GM19324 (cell line): ENCODE results near the gene ELF3.
"Not testable (repeated sequence)": the region's sequence is repeated elsewhere in the genome, so short reads cannot be mapped to it uniquely, and the experiment has no call there.

Source experiments
- ATAC-seq: cut with Tn5 transposase; IDR thresholded peaks from one replicate; pipeline ENCODE4 v1.9.1; 2021; ENCODE audit warnings: mild to moderate bottlenecking, moderate library complexity; ENCODE audit not compliant: unreplicated experiment, low FRiP score

ELF3 gene

GRCh38 chr1:202007805-202008489 lies 2.4 kb upstream of the ELF3 start:
- no peak for ATAC-seq

- ATAC-seq = peak; percentile 34
Measured at GRCh38 chr1:202009326-202010179, 834 bp upstream of the ELF3 start.

GRCh38 chr1:202011994-202012393 lies 1.6 kb downstream of the ELF3 start:
- no peak for ATAC-seq

- ATAC-seq = no peak
Measured at GRCh38 chr1:202012544-202013478, 2.4 kb downstream of the ELF3 start.

DNA sequence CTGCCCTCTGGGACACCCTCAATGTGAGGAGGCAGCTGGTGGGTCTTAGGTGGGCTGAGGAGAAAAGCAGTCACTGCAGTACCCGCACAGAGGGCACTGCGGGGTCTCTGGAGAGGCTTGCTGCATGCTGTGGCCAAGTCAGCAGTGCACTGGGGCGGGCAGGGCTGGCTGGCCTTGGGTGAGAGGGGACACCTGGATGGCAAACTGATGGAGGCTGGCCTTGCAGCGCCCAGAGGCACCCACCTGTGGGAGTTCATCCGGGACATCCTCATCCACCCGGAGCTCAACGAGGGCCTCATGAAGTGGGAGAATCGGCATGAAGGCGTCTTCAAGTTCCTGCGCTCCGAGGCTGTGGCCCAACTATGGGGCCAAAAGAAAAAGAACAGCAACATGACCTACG lies 3.2 kb downstream of the ELF3 start:
- no peak for ATAC-seq

DNA sequence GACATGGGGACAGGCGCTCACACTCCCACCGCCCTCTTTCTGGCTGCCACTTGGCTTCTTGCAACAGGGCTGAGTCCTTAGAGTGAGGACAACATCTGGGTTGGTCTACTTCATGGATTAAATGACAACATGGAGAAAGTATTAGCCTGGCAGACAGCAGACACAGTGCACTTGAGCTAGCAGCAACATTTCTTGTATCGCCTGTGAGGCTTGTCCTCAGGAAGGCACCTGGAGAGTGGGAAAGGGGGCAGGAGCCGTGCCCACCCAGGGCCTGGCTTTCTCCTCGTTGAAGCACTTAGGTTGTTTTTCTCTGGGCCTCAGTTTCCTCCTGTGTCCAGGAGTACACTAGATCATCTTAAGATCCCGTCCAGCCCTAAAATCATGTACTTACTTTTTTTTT lies 3.7 kb downstream of the ELF3 start:
- ATAC-seq = no peak

DNA sequence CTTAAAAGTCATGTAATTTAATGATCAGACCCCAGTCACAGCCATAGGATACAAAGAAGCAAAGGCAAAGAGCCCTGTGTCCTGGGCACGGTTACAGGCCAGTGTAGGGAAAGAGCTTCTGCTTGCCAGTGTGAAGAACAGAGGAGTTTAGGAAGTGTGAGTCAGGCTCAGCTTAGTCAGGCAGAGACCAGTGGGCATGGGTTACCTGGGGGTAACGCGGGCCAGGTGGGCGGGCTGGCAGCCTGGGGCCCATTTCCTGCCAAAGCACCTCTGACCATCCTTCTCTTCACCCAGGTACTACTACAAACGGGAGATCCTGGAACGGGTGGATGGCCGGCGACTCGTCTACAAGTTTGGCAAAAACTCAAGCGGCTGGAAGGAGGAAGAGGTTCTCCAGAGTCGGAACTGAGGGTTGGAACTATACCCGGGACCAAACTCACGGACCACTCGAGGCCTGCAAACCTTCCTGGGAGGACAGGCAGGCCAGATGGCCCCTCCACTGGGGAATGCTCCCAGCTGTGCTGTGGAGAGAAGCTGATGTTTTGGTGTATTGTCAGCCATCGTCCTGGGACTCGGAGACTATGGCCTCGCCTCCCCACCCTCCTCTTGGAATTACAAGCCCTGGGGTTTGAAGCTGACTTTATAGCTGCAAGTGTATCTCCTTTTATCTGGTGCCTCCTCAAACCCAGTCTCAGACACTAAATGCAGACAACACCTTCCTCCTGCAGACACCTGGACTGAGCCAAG lies 4.7 kb downstream of the ELF3 start:
- no peak for ATAC-seq

DNA sequence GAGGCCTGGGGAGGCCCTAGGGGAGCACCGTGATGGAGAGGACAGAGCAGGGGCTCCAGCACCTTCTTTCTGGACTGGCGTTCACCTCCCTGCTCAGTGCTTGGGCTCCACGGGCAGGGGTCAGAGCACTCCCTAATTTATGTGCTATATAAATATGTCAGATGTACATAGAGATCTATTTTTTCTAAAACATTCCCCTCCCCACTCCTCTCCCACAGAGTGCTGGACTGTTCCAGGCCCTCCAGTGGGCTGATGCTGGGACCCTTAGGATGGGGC lies 5.2 kb downstream of the ELF3 start:
- ATAC-seq = no peak

- no peak for ATAC-seq
Measured at GRCh38 chr1:202016022-202016810, 5.8 kb downstream of the ELF3 start.

- ATAC-seq = no peak
Measured at GRCh38 chr1:202016811-202017748, 6.7 kb downstream of the ELF3 start.

DNA sequence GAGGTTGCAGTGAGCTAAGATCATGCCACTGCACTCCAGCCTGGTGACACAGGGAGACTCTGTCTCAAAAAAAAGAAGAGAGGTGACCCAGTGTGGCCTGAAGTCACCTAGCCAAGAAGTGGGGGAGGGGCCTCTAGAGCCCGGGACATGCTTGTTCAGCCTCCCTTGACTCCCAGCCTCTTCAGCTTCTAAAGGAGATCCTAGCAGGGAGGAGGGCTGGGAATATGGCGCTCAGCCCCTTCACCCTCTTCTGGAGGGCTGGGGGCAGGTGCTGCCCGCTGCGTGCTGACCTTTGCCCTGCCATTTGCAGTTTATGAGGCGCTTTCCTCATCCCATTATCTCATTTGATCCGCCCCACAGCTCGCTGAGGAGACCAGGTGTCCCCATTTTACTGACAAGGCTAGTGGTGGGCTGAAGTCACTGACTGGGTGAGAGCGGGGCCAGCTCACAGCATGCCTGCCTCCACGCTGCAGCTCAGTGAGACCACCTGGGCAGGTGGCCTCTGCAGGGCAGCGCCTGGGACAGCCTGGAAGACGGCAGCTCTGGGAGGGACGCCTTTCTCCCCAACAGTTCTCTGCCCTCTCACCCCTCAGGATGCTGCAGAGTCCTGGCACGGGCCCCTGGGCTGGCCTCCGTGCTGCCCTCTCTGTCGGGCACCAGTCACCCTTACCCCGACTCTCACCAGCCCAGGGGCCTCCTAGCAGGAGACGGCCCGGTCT lies 7.5 kb downstream of the ELF3 start:
- no peak for ATAC-seq

GRCh38 chr1:202018468-202019234 lies 8.3 kb downstream of the ELF3 start:
- no peak for ATAC-seq

DNA sequence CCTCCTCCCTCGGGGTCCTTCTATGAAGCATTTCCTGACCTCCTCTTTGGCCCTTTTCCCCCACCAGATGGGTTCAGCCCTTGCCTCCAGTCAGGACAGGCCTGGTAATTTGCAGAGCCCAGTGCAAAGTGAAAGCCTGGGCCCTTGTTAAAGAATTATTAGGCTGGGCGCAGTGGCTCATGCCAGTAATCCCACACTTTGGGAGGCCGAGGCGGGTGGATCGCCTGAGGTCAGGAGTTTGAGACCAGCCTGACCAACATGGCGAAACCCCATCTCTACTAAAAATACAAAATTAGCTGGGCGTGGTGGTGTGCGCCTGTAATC lies 8.8 kb downstream of the ELF3 start:
- not testable (repeated sequence) for ATAC-seq

- no peak for ATAC-seq
Measured at GRCh38 chr1:202023001-202023433, 12.6 kb downstream of the ELF3 start.

GRCh38 chr1:202029171-202029665 lies 18.8 kb downstream of the ELF3 start:
- no peak for ATAC-seq

- ATAC-seq = no peak
Measured at GRCh38 chr1:202029727-202030126, 19.3 kb downstream of the ELF3 start.

DNA sequence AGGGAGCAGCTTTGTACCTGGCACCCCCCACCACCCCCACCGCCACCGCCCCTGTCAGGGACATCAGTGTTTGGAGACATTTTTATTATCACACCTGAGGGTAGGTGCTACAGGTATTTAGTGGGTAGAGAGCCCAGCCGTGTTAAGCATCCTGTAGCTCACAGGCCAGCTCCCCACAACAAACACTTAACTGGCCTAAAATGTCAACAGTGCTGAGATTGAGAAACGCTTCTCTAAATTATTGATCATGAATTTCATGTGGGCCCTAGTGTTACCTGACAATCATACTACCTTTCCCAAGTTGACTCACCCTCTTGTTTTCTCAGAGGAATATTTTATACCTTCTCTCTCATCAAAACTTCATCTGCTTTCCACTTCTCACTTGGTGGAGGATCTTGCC lies 21.4 kb downstream of the ELF3 start:
- ATAC-seq = no peak
